Stimulated activated memory B cell treated with anti-CD40 and anti-IgM and Interleukin-4, amounts not matched to agents 10 μg/mL and 1 μg/mL and 100 μg/mL, for 72 hours (primary cell): ENCODE results near the gene PAFAH2.
"Not testable (repeated sequence)": the region's sequence is repeated elsewhere in the genome, so short reads cannot be mapped to it uniquely, and the experiment has no call there.

Experiments used
- ATAC-seq: fragments of 150-1000 bp; cut with Tn5 transposase; 2 replicates; pipeline ENCODE4 v1.10.0; 2021
- H3K27ac Mint-ChIP-seq: one replicate; pipeline ENCODE4 v1.8.0; 2022; ENCODE audit warnings: mild to moderate bottlenecking, mixed read lengths
- H3K27me3 Mint-ChIP-seq: one replicate; pipeline ENCODE4 v1.8.0; 2022; ENCODE audit warnings: mixed read lengths
- H3K36me3 Mint-ChIP-seq: one replicate; pipeline ENCODE4 v1.8.0; 2022; ENCODE audit warnings: mixed read lengths
- H3K4me1 Mint-ChIP-seq: one replicate; pipeline ENCODE4 v1.8.0; 2022; ENCODE audit warnings: mixed read lengths
- H3K4me3 Mint-ChIP-seq: one replicate; pipeline ENCODE4 v1.8.0; 2022; ENCODE audit warnings: mild to moderate bottlenecking, moderate library complexity, mixed read lengths
- H3K9me3 Mint-ChIP-seq: one replicate; pipeline ENCODE4 v1.8.0; 2022; ENCODE audit warnings: mixed read lengths

Gene PAFAH2

DNA sequence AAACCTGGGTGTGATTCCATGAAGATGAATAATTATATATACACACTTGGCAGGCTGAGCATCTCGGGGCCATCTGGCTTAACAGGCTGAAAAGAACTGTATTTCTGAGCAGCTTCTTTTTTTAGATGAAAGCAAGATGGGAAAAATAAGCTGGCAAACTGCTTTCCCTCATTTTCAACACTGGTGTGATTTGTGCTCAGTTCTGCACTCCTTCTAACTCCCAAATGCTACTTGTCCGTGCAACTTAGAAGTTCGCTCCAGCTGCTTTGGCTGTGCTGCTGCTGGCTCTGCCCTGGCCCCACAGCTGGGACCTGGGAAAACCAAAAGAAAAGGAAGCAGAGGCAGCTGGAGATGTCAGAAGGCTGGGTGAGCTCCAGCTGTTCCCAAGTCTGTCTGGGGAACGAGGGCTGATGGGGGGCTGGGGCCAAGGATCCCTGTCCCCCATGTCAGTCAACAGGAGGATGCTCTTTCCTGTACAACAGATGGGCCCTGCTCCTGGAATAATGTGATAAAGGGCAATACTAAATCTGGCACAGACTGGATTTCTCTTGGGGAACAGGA, 44.9 kb downstream of the PAFAH2 start:
- Mint-ChIP-seq H3K27ac (no peak overlapping the region), H3K4me3 (no peak overlapping the region), H3K4me1 (peaks cover 4% of the 10 kb centered on the region), H3K27me3 (no peaks in the 10 kb centered on the region), H3K36me3 (peaks cover 8% of the 10 kb centered on the region), H3K9me3 (no peaks in the 10 kb centered on the region)
- ATAC-seq: no peak

DNA sequence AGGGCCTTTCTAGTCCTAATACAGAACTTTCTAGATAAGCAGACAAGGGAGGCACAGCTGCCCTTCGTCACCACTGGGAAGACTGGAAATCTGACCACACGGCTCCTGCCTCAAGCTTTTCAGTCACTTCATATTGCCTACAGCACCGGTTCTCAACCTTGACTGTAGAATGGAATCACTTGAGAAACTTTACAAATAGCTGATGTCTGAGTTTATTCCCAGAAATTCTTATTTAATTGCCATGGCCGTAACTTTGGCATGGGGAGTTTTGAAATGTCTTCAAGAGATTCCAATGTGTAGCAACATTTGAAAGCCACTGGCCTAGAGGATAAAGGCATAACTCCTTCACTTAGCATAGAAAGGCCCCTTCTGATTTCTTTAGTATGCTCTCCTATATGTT, 49.2 kb downstream of the PAFAH2 start:
- Mint-ChIP-seq H3K4me1 (no peaks in the 10 kb centered on the region), H3K36me3 (peaks cover 5% of the 10 kb centered on the region), H3K9me3 (peaks cover 6% of the 10 kb centered on the region), H3K27me3 (no peaks in the 10 kb centered on the region), H3K27ac (no peak overlapping the region), H3K4me3 (no peak overlapping the region)
- no peak for ATAC-seq

DNA sequence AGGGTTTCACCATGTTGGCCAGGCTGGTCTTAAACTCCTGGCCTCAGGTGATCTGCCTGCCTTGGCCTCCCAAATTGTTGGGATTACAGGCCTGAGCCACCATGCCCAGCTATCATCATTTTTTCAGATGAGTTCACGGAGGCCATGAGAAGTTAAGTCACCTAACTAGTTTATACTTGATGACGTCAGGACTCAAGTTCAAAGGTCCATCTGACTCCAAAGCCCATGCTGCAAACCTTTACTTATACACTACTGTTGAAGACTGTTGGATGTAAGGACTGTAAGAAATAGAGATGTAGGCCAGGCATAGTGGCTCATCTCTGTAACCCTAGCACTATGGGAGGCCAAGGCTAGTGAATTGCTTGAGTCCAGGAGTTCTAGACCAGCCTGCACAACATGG, 50.8 kb downstream of the PAFAH2 start:
- H3K4me3 Mint-ChIP-seq: no peak overlapping the region
- H3K27me3 Mint-ChIP-seq: no peaks in the 10 kb centered on the region
- peaks cover 16% of the 10 kb centered on the region for H3K9me3 Mint-ChIP-seq
- no peaks in the 10 kb centered on the region for H3K4me1 Mint-ChIP-seq
- peaks cover 11% of the 10 kb centered on the region for H3K36me3 Mint-ChIP-seq
- no peak overlapping the region for H3K27ac Mint-ChIP-seq
- ATAC-seq: no peak

DNA sequence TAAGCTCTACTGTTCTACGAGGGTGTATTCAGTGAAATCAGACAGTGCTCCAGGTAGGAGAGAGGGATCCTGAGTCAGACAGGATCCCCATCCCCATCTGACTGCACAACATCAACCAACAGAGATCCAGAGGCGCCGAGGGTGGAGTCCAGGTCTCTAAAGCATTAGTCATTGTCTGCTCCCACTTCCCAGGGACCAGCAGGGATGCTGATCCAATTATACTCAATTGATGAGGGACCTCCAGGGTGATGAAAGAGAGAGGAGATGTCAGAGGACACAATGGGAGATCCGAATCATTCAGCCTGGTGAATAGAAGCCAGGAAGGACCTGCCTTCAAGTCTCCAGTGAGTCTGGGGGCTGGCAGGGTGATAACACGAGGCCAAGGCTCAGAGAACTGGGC, 52.1 kb downstream of the PAFAH2 start:
- ATAC-seq: no peak
- no peak overlapping the region for H3K27ac Mint-ChIP-seq
- H3K4me1 Mint-ChIP-seq: no peaks in the 10 kb centered on the region
- H3K36me3 Mint-ChIP-seq: peaks cover 11% of the 10 kb centered on the region
- no peaks in the 10 kb centered on the region for H3K27me3 Mint-ChIP-seq
- H3K9me3 Mint-ChIP-seq: peaks cover 16% of the 10 kb centered on the region
- H3K4me3 Mint-ChIP-seq: no peak overlapping the region

DNA sequence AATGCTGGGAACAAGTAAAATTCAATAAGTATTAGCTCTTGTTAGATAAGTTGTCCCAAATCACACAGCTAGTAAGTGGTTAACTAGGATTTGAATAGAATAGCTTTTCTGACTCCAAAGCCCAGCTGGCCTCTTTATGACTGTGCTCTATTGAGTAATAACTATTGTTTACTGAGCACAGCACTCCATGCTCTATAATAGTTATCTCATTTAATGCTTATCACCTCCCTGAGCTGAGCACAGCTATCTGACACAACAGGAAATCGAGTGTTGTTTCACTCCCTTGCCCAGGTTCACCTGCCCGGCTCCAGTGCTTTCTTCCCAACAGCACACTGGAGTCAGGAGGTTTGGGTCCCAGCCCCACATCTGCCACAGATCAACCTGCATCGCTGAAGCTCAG, 52.9 kb downstream of the PAFAH2 start:
- no peaks in the 10 kb centered on the region for H3K4me1 Mint-ChIP-seq
- peaks cover 16% of the 10 kb centered on the region for H3K9me3 Mint-ChIP-seq
- ATAC-seq: no peak
- no peaks in the 10 kb centered on the region for H3K27me3 Mint-ChIP-seq
- no peak overlapping the region for H3K27ac Mint-ChIP-seq
- no peak overlapping the region for H3K4me3 Mint-ChIP-seq
- peaks cover 11% of the 10 kb centered on the region for H3K36me3 Mint-ChIP-seq

DNA sequence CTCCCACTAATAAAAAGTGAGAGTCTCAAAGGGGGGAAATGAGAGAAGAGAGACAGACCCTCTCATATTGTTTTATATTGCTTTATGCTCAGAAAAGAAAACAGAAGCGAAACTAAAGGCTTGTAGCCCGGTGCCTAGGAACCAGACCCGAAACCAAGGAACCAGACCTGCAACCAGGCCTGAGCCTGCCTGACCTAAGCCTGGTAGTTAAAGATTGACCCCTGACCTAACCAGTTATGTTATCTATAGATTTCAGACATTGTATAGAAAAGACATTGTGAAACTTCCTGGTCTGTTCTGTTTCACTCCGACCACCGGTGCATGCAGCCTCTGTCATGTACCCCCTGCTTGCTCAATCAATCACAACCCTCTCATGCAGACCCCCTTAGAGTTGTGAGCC, 54.4 kb downstream of the PAFAH2 start:
- H3K27me3 Mint-ChIP-seq, H3K4me1 Mint-ChIP-seq, H3K27ac Mint-ChIP-seq, ATAC-seq, H3K4me3 Mint-ChIP-seq: not testable (repeated sequence)
- Mint-ChIP-seq H3K9me3 (peaks cover 16% of the 10 kb centered on the region), H3K36me3 (peaks cover 11% of the 10 kb centered on the region)

DNA sequence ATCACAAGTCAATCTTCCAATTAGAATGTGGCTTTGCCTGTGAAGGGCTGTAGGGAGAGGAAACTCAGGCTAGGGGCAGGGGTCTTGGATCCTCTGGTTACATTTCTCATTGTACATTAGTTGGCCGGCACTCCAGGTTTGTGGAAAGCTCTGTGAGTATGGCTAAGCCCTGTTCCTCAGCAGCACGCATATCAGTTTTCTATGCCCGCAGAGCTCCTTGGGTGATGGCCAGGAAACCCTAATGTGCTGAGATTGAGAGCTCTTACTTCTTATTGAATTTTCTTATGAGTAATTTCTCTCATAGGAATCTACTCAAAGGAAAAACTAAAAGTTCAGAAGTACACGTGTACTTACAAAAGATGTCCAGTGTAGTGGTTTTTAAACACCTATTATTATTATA, 60.9 kb downstream of the PAFAH2 start:
- H3K27me3 Mint-ChIP-seq: peaks cover 9% of the 10 kb centered on the region
- H3K4me3 Mint-ChIP-seq: no peak overlapping the region
- no peak for ATAC-seq
- no peaks in the 10 kb centered on the region for H3K36me3 Mint-ChIP-seq
- no peak overlapping the region for H3K27ac Mint-ChIP-seq
- H3K9me3 Mint-ChIP-seq: no peaks in the 10 kb centered on the region
- no peaks in the 10 kb centered on the region for H3K4me1 Mint-ChIP-seq

DNA sequence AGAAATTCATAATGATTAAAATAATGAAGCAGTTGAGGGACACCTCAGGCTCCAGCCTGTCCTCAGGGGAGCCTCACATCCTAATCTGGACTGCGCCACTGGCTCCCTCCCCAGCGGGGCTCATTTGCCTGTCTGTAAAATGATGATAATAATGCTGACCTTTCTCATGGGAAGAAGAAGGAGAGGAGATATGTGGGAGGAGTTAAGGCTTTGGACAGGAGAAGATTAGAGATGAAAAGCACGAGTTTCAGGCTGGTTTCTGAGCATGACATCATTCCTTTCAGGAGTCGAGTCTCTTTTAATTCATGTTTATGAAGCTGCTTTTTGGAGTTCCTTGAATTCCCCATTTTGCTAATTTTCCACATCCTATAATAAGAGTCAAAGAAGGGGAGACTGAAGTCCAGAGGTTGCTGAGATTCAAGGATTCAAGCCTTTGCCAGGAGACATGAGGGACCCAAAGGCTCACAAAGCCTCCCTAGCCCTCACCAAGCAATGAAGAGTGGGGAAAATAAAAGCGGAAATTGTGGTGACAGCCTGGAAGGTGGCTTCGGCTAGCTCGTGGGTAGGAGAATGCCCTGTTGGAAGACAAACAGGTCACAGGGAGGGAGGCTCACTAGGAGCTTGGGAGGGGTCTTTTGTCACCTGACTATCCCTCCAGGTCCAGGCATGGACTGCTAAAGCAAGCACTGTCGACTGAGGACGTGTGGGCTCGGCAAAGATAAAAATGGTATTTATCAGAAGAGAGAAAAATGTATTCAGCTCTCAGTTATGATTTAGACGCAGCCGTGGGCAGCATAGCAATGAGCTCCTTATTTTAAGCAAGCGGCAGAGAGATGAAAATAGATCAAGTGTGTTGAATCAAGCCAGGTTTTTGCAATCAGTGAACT, 64.1 kb downstream of the PAFAH2 start:
- Mint-ChIP-seq H3K4me1 (no peaks in the 10 kb centered on the region), H3K9me3 (no peaks in the 10 kb centered on the region), H3K27ac (no peak overlapping the region), H3K36me3 (no peaks in the 10 kb centered on the region), H3K4me3 (no peak overlapping the region), H3K27me3 (peaks cover 23% of the 10 kb centered on the region)
- ATAC-seq: no peak

DNA sequence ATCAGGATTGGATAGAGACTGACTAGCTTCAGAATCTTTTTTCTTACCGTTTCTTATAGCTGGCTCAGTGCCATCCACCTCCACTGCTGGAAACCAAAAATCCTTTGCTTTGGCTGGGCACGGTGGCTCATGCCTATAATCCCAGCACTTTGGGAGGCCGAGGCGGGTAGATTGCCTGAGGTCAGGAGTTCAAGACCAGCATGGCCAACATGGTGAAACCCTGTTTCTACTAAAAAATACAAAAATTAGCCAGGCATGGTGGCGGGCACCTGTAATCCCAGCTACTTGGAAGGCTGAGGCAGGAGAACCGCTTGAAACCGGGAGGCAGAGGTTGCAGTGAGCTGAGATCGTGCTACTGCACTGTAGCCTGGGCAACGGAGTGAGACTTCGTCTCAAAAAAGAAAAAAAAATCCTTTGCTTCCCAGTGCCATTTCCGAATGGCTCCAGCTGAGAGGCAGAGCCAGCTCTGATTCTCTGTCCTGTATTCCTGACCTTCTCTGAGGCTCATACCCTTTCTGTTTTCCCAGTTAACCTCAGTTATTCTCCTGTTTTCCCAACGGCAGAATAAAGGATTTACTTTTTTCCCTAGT, 65.0 kb downstream of the PAFAH2 start:
- H3K27ac Mint-ChIP-seq, H3K36me3 Mint-ChIP-seq, ATAC-seq, H3K4me3 Mint-ChIP-seq, H3K4me1 Mint-ChIP-seq, H3K9me3 Mint-ChIP-seq: not testable (repeated sequence)
- H3K27me3 Mint-ChIP-seq: peaks cover 23% of the 10 kb centered on the region

DNA sequence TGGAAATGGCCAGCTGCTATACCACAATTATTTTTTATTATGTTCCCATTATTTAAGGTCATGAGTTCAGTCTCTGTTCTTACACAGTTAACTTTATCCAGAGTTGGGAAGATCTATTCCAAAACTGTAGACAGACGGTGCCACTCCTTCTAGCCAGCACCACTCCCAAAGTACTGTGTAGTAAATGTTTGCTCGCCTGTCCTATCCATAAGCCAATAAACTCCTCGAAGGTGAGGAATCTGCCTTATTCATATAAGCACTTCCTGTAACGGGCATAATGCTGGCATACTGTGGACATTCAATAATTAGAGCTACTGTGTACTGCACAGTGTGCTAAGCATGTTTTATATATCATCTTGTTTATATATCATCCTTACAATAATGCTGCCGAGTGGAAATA, 65.5 kb downstream of the PAFAH2 start:
- Mint-ChIP-seq H3K27ac (no peak overlapping the region), H3K4me3 (no peak overlapping the region), H3K9me3 (no peaks in the 10 kb centered on the region), H3K4me1 (no peaks in the 10 kb centered on the region), H3K27me3 (peaks cover 25% of the 10 kb centered on the region), H3K36me3 (no peaks in the 10 kb centered on the region)
- no peak for ATAC-seq

DNA sequence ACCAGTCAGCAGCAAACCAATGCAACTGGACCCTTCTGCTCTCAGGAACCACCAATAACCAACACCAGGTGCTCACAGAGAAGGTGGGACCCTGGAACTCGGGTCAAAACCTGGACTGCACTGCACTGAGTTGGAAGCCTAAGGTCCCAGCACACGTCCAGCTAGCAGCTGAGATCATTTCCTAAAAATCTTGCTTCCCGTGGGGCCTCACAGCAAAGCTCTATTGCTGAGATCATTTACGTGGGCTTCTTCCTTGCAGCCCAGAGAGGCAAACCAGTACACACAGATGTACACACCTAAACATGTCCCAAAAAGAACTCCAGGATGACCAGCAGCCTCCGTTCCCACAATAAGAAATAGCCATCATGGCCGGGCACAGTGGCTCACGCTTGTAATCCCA, 68.8 kb downstream of the PAFAH2 start:
- no peak overlapping the region for H3K27ac Mint-ChIP-seq
- H3K36me3 Mint-ChIP-seq: no peaks in the 10 kb centered on the region
- ATAC-seq: no peak
- H3K9me3 Mint-ChIP-seq: no peaks in the 10 kb centered on the region
- H3K4me1 Mint-ChIP-seq: no peaks in the 10 kb centered on the region
- H3K4me3 Mint-ChIP-seq: no peak overlapping the region
- peaks cover 58% of the 10 kb centered on the region for H3K27me3 Mint-ChIP-seq

DNA sequence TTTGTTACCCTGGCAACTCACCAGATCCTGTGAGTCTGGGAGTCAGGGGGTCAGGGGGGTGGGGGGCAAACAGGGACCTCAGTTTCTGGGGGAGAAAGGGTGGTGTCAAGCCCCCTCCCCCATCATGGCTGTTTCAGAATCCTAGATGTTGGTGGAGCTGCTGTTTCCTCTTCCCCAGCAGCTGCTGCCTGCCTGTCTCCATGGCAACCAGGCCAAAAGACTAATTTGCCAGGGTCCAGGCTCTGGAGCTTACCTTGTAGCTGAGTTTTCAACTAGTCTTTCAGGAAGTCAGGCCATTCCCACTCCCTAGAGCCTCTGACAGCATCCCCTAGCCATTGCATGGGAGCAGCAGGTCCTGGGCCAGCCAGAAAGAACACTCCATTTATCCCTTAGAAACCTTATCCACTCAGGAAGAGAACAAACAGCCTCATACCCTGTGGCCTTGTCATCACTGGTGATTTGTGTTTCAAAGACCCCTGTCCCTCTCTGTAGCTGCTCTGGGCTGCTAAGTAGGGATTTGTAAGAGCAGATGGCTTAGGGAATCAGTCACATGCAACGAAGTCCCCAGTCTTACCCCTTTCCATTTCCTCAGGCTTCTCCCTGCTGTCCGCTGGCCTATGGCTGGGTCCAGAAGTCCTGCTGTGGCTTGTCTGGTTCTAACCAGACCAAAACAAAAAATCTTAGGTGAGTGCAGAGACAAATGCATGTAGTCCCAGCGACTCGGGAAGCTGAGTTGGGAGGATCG, 70.2 kb downstream of the PAFAH2 start:
- no peaks in the 10 kb centered on the region for H3K9me3 Mint-ChIP-seq
- peaks cover 7% of the 10 kb centered on the region for H3K4me1 Mint-ChIP-seq
- no peaks in the 10 kb centered on the region for H3K36me3 Mint-ChIP-seq
- H3K4me3 Mint-ChIP-seq: no peak overlapping the region
- no peak for ATAC-seq
- H3K27me3 Mint-ChIP-seq: peaks cover 62% of the 10 kb centered on the region
- no peak overlapping the region for H3K27ac Mint-ChIP-seq

DNA sequence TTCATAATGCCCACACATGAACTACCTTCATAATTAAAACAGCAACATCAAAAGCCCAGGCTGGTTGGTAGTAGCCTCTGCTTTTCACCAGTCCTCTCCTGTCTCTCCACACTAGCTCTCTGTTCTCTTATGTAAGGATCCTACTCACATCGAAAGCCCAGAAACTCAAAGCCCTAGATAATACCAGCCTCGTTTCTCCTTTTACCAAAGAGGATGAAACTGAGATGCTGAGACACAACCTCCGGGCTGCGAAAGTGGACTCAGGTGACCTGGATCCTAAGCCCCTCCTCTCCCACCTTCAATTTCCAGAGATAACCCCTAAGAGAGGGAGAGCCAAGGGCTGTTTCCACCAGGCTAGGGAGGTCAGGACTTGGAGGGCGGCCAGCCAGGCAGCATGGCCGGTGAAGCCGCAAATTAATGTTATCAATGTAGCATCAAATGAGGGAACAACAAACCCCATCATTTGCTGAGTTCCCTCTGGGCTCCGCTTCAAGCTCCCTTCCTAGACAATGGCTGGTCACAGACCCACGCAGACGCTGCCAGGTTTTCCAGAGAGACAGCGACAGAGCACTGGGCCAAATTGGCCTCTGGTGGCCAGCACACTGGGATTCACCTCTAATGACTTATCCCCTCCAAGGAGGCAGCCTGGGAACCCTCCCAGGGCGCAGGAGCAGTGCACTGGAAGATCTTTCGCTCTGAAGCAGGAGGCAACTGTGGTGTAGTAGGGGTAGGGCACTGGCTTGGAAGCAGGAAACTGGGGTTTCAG, 70.9 kb downstream of the PAFAH2 start:
- Mint-ChIP-seq H3K9me3 (no peaks in the 10 kb centered on the region), H3K4me1 (peaks cover 15% of the 10 kb centered on the region), H3K36me3 (no peaks in the 10 kb centered on the region), H3K4me3 (no peak overlapping the region), H3K27ac (no peak overlapping the region), H3K27me3 (peaks cover 70% of the 10 kb centered on the region)
- ATAC-seq: no peak

DNA sequence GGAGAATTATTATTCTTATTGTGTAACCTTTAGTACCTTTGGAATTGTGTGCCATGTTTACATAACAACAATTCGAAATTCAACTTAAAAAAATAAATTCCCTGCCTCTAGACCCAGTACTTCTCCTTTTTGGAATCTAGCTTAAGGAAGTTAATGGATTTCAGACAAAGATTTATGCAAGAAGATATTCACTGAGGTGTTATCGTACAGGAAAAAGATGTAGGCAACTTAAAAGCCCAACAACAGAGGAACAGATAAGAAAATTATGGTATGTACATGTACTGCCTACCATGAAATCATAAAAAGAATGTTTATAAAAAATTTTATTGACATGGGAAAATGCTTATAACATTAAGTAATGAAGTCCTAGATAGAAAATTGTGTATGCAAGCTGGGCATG, 73.4 kb downstream of the PAFAH2 start:
- Mint-ChIP-seq H3K4me1 (peaks cover 15% of the 10 kb centered on the region), H3K27ac (no peak overlapping the region), H3K36me3 (no peaks in the 10 kb centered on the region), H3K4me3 (no peak overlapping the region), H3K27me3 (peaks cover 70% of the 10 kb centered on the region), H3K9me3 (no peaks in the 10 kb centered on the region)
- no peak for ATAC-seq
